HCT116 (cell line): ENCODE results near the gene ZNF3.

Experiments used
- ATF3 ChIP-seq: IDR thresholded peaks from 2 replicates; pipeline ENCODE4 v1.6.1; 2012
- CEBPB ChIP-seq: IDR thresholded peaks from 2 replicates; pipeline ENCODE4 v1.6.1; 2012; ENCODE audit warnings: low read depth
- CTCF ChIP-seq, 3 experiments: fragments of 200-600 bp in 1 of 3; sonication (generic) in 1 of 3; IDR thresholded peaks in 2 of 3; conservative IDR thresholded peaks in 1 of 3; 2 replicates each; pipeline ENCODE4 v1.5.1; 2012 to 2017; ENCODE audit warnings: low read depth in 2 of 3, low read length in 2 of 3, antibody characterized with exemption in 1 of 3, borderline replicate concordance in 1 of 3, control low read depth in 1 of 3, mild to moderate bottlenecking in 1 of 3, mixed read lengths in 1 of 3, mixed run types in 1 of 3, moderate library complexity in 1 of 3; ENCODE audit not compliant: insufficient read depth in 1 of 3
- EZH2 ChIP-seq: fragments of 200-600 bp; sonication (generic); IDR thresholded peaks from 2 replicates; pipeline ENCODE4 v1.6.1; 2017; ENCODE audit warnings: antibody characterized with exemption, mixed run types
- JUND ChIP-seq: IDR thresholded peaks from 2 replicates; pipeline ENCODE4 v1.6.1; 2012
- POLR2A ChIP-seq: IDR thresholded peaks from 2 replicates; pipeline ENCODE4 v1.7.0; 2011; ENCODE audit warnings: borderline replicate concordance; ENCODE audit not compliant: insufficient read depth, insufficient read length; ENCODE audit errors: extremely low read depth
- POLR2AphosphoS5 ChIP-seq: IDR thresholded peaks from 2 replicates; pipeline ENCODE4 v1.6.1; 2011; ENCODE audit warnings: mild to moderate bottlenecking, low read depth, low read length, moderate library complexity
- RAD21 ChIP-seq: IDR thresholded peaks from 2 replicates; pipeline ENCODE4 v1.6.1; 2012; ENCODE audit warnings: low read depth, mild to moderate bottlenecking
- SP1 ChIP-seq: IDR thresholded peaks from 2 replicates; pipeline ENCODE4 v1.6.1; 2012; ENCODE audit warnings: low read depth
- TCF7L2 ChIP-seq: IDR thresholded peaks from 2 replicates; pipeline ENCODE4 v1.7.0; 2011; ENCODE audit warnings: borderline replicate concordance, inconsistent platforms; ENCODE audit not compliant: insufficient read depth, insufficient read length; ENCODE audit errors: extremely low read depth
- YY1 ChIP-seq: IDR thresholded peaks from 2 replicates; pipeline ENCODE4 v1.6.1; 2011; ENCODE audit warnings: low read length, low read depth, moderate library complexity, mild to moderate bottlenecking; ENCODE audit not compliant: insufficient replicate concordance; ENCODE audit errors: extremely low read depth
- ZFX ChIP-seq: fragments of 450-650 bp; IDR thresholded peaks from 2 replicates; pipeline ENCODE4 v1.6.1; 2017

GRCh38 chr7:100029596-100029995 is 51.9 kb downstream of the ZNF3 start:
- no peak for TF ChIP-seq EZH2
- TF ChIP-seq CTCF (IDR thresholded peaks at IDR 0.05 in 2 of 3, conservative IDR thresholded peaks at IDR 0.05 in 1 of 3; ENCODE audit: borderline replicate concordance in 1 of 3, insufficient read depth in 1 of 3, low read depth in 2 of 3, low read length in 2 of 3): no peak
- TF ChIP-seq ATF3: no peak
- no peak for TF ChIP-seq YY1
- no peak for TF ChIP-seq POLR2A
- TF ChIP-seq TCF7L2: no peak
- no peak for TF ChIP-seq JUND
- no peak for TF ChIP-seq POLR2AphosphoS5
- TF ChIP-seq SP1: no peak
- no peak for TF ChIP-seq RAD21
- TF ChIP-seq CEBPB: no peak
- TF ChIP-seq ZFX: no peak
